Keratinocyte (primary cell): ENCODE results near the gene ME2. TPM values are rescaled to one million over a fixed set of nuclear protein-coding genes. Genes with fewer than 3 reads are reported as not detected.

Source experiments
- DNase-seq: peaks from one replicate; pipeline ENCODE4 v3.0.0-alpha.2; 2011; ENCODE audit warnings: low read depth, missing footprints, low spot score
- FAIRE-seq: peaks from 2 replicates; lab custom pipeline; 2011; peaks lifted over from hg19 to GRCh38; lab: Jason Lieb, UNC
- H2AFZ ChIP-seq: 2 replicates; pipeline ENCODE4 v1.6.0; 2012; ENCODE audit warnings: low read length, control low read depth, inconsistent platforms; ENCODE audit not compliant: control insufficient read depth
- H3K27ac ChIP-seq: 2 replicates; pipeline ENCODE4 v1.5.1; 2011; ENCODE audit warnings: low read length; ENCODE audit not compliant: control insufficient read depth, insufficient read depth
- H3K27me3 ChIP-seq: 3 replicates; pipeline ENCODE4 v1.6.0; 2011; ENCODE audit warnings: low read length; ENCODE audit not compliant: control insufficient read depth, insufficient read depth; ENCODE audit errors: extremely low read depth
- H3K36me3 ChIP-seq, 2 experiments: 2 replicates in 1 of 2; 3 replicates in 1 of 2; pipeline ENCODE4 v1.5.1; 2011; ENCODE audit warnings: low read length in 2 of 2, mild to moderate bottlenecking in 1 of 2; ENCODE audit not compliant: control insufficient read depth in 2 of 2, insufficient read depth in 2 of 2; ENCODE audit errors: extremely low read depth in 1 of 2
- H3K4me1 ChIP-seq: 3 replicates; pipeline ENCODE4 v1.5.1; 2011; ENCODE audit warnings: low read length; ENCODE audit not compliant: control insufficient read depth, insufficient read depth; ENCODE audit errors: extremely low read depth
- H3K4me2 ChIP-seq: 3 replicates; pipeline ENCODE4 v1.6.0; 2011; ENCODE audit warnings: low read depth, low read length; ENCODE audit not compliant: control insufficient read depth, insufficient read depth; ENCODE audit errors: extremely low read depth
- H3K4me3 ChIP-seq, 3 experiments: fragments of 200-600 bp in 1 of 3; sonication (generic) in 1 of 3; 2 replicates in 2 of 3; 3 replicates in 1 of 3; pipeline ENCODE4 v1.5.1; 2011 to 2016; ENCODE audit warnings: low read length in 3 of 3, mild to moderate bottlenecking in 3 of 3, control low read depth in 2 of 3, inconsistent platforms in 1 of 3, low read depth in 1 of 3, mixed read lengths in 1 of 3, mixed run types in 1 of 3, moderate library complexity in 1 of 3; ENCODE audit not compliant: control insufficient read depth in 2 of 3, insufficient read depth in 2 of 3; ENCODE audit errors: extremely low read depth in 1 of 3
- H3K79me2 ChIP-seq: 2 replicates; pipeline ENCODE4 v1.6.0; 2012; ENCODE audit warnings: low read length; ENCODE audit not compliant: control insufficient read depth, insufficient read depth
- H3K9ac ChIP-seq: 3 replicates; pipeline ENCODE4 v1.6.0; 2011; ENCODE audit warnings: low read length; ENCODE audit not compliant: control insufficient read depth, insufficient read depth; ENCODE audit errors: extremely low read depth
- H3K9me1 ChIP-seq: 3 replicates; pipeline ENCODE4 v1.6.0; 2011; ENCODE audit warnings: low read length; ENCODE audit not compliant: control insufficient read depth, insufficient read depth; ENCODE audit errors: extremely low read depth
- H3K9me3 ChIP-seq: 2 replicates; pipeline ENCODE4 v1.5.1; 2012; ENCODE audit warnings: low read depth, low read length; ENCODE audit not compliant: control insufficient read depth
- H4K20me1 ChIP-seq: 3 replicates; pipeline ENCODE4 v1.6.0; 2011; ENCODE audit warnings: low read length; ENCODE audit not compliant: control insufficient read depth, insufficient read depth; ENCODE audit errors: extremely low read depth
- EZH2 ChIP-seq: IDR thresholded peaks from one replicate; pipeline ENCODE4 v1.6.1; 2012; ENCODE audit warnings: inconsistent platforms, mild to moderate bottlenecking, low read length, moderate library complexity
- dilution Hi-C: fragments of 300-500 bp; cut with MboI; formaldehyde crosslinking; loops from one replicate; pipeline ENCODE4 v1.7.0; 2020; ENCODE audit warnings: low sequenced_read_pairs; ENCODE audit not compliant: extremely low pct_ligation_motif_present
- polyA plus RNA-seq, 5 experiments: library from polyadenylated mRNA; depleted of rRNA in 3 of 5; stranded (reverse) in 3 of 5; stranded (forward) in 1 of 5; unstranded in 1 of 5; fragments of >200 nt; gene quantifications; 1 replicate in 1 of 5; 2 replicates in 3 of 5; 3 replicates in 1 of 5; pipeline versions ENCODE4 v1.2.1 to v1.2.3, GENCODE V29; 2011 to 2012; ENCODE audit warnings: missing spikeins in 2 of 5, low read depth in 1 of 5, low replicate concordance in 1 of 5
- TF ChIP-seq, protein P1 (sequence below), 3 experiments: IDR thresholded peaks in 1 of 3; conservative IDR thresholded peaks in 1 of 3; optimal IDR thresholded peaks in 1 of 3; 2 replicates in 2 of 3; 3 replicates in 1 of 3; pipeline versions ENCODE3 to v1.5.1; 2011; ENCODE audit warnings: low read length in 3 of 3, mild to moderate bottlenecking in 3 of 3, moderate library complexity in 2 of 3, control low read depth in 1 of 3, inconsistent platforms in 1 of 3; ENCODE audit not compliant: insufficient read depth in 2 of 3; ENCODE audit errors: extremely low read depth in 1 of 3

ME2 gene
- polyA plus RNA-seq, 1 donor (not counting 4 experiments of a cell fraction or from before 2014, with no cell fraction given) = 72.0 TPM

DNA sequence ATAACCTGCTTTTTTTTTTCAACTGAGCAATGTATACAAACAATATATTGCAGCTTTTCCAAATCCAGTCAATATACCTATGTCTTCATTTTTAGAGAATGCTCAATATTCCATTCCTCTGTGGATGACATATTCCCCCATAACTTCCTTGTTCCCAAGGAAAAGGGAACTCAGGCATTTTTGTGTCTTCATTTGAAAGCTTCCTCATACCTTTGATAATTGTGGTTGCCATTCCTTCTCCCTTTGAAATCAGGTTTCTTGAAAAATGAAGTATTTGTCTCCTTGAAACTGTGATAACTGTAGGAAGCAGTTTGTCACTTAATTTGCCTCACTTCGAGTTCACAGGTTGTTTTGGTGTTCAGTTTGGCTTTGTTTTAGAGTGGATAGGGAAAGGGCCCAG lies 102.5 kb downstream of the ME2 start:
- Histone ChIP-seq H3K27ac (no peak overlapping the region), H3K4me2 (no peak overlapping the region), H3K79me2 (no peaks in the 10 kb centered on the region), H3K4me3 (no peak overlapping the region), H3K9ac (no peak overlapping the region), H2AFZ (no peak overlapping the region), H3K9me3 (peaks cover 3% of the 10 kb centered on the region), H3K4me1 (peaks cover 4% of the 10 kb centered on the region), H3K9me1 (no peaks in the 10 kb centered on the region), H4K20me1 (no peaks in the 10 kb centered on the region), H3K36me3 (peaks cover 2 to 6% of the 10 kb centered on the region in 2 experiments), H3K27me3 (no peaks in the 10 kb centered on the region)
- TF ChIP-seq EZH2 = no peak
- TF ChIP-seq, protein P1, sequence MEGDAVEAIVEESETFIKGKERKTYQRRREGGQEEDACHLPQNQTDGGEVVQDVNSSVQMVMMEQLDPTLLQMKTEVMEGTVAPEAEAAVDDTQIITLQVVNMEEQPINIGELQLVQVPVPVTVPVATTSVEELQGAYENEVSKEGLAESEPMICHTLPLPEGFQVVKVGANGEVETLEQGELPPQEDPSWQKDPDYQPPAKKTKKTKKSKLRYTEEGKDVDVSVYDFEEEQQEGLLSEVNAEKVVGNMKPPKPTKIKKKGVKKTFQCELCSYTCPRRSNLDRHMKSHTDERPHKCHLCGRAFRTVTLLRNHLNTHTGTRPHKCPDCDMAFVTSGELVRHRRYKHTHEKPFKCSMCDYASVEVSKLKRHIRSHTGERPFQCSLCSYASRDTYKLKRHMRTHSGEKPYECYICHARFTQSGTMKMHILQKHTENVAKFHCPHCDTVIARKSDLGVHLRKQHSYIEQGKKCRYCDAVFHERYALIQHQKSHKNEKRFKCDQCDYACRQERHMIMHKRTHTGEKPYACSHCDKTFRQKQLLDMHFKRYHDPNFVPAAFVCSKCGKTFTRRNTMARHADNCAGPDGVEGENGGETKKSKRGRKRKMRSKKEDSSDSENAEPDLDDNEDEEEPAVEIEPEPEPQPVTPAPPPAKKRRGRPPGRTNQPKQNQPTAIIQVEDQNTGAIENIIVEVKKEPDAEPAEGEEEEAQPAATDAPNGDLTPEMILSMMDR (optimal IDR thresholded peaks at IDR 0.05 in 1 of 3, IDR thresholded peaks at IDR 0.05 in 1 of 3, conservative IDR thresholded peaks at IDR 0.05 in 1 of 3; ENCODE audit: extremely low read depth in 1 of 3, insufficient read depth in 2 of 3, low read length in 3 of 3) = no peak
- dilution Hi-C loops = no loop called here
- FAIRE-seq (no peak), DNase-seq (no peak)

DNA sequence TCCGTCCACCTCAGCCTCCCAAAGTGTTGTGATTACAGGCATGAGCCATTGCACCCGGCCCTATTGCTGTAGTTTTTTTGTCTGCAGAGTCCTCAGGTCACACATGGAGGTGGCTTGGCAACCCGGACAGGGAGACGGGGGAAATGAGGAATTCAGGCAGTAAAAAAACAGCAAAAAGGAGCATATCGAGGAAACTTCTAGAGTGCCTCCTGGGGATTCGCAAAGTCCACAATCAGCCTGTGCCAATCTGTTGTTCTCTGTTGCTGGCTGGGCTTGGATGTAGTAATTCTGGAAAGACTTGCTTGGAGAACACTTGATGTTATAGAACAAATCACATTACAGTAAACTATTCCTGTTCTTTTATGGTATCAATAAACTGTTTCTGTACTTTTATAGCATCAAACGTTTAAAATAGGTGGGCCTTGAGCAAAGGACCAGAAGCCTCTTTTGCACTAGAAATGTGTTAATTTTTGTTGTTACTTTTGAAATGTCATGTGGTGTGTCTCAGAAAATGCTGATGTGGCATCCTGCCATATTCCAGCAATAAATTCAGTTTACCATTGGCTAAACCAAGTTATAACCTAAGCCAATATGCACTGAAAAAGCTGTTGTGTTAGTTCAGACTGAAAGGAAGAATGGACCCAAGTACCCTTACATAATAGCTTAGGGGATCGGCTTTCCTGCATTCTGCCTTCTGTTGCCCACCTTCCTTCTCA lies 103.3 kb downstream of the ME2 start:
- Histone ChIP-seq H4K20me1 (no peaks in the 10 kb centered on the region), H3K27ac (no peak overlapping the region), H3K79me2 (no peaks in the 10 kb centered on the region), H3K4me1 (peaks cover 9% of the 10 kb centered on the region), H3K9ac (no peak overlapping the region), H3K27me3 (no peaks in the 10 kb centered on the region), H3K36me3 (peaks cover 1 to 2% of the 10 kb centered on the region in 2 experiments), H3K9me1 (no peaks in the 10 kb centered on the region), H2AFZ (no peak overlapping the region), H3K4me2 (no peak overlapping the region), H3K9me3 (no peaks in the 10 kb centered on the region), H3K4me3 (no peak overlapping the region)
- dilution Hi-C loops = no loop called here
- FAIRE-seq (no peak), DNase-seq (no peak)
- TF ChIP-seq, protein P1 (optimal IDR thresholded peaks at IDR 0.05 in 1 of 3, IDR thresholded peaks at IDR 0.05 in 1 of 3, conservative IDR thresholded peaks at IDR 0.05 in 1 of 3; ENCODE audit: extremely low read depth in 1 of 3, insufficient read depth in 2 of 3, low read length in 3 of 3) = no peak
- TF ChIP-seq EZH2 = no peak
